ENCODE measurements around the gene CASKIN1. TPM values are rescaled to one million over a fixed set of nuclear protein-coding genes. Genes with fewer than 3 reads are reported as not detected.

Gene CASKIN1
- total and polyA plus RNA-seq, 4 donors: under 0.01 to 0.17 (median 0.09) TPM; not detected in 1

DNA sequence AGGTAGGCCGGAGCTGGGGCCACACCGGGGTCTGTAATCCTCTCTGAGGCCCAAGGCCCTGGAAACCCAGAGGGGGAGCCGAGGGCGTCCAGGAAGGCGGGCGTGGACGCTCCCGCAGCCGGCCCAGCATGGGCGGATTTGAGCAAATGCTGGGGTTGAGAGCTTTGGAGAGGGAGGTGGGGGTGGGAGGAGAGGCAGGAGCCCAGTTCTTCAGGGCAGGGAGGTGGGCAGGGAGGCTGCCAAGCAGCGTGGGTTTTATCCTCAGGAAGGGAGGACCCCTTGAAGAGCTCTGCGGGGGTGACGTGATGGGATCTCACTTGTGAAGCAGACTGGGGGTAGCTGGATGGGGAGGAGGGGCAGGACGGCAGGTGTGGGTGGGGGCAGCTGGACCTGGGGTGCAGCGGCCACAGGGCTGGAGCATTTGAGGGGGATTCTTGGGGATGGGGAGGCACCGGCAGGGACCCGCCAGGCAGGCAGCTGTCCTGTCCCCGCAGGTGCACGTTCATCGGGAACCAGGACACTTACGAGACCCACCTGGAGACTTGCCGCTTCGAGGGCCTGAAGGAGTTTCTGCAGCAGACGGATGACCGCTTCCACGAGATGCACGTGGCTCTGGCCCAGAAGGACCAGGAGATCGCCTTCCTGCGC is 23.6 kb downstream of the CASKIN1 start:
- H3K36me3 ChIP-seq (ENCODE audit: control insufficient read depth in 4 of 4, insufficient read depth in 3 of 4, low read depth in 1 of 4, low read length in 3 of 4): peaks cover 17 to 67% (median 33%) of the 10 kb centered on the region in 4 donors
- no peaks in the 10 kb centered on the region for H3K27me3 ChIP-seq (ENCODE audit: control insufficient read depth in 4 of 4, insufficient read depth in 4 of 4, low read length in 3 of 4)
- no peak for DNase-seq (ENCODE audit: low spot score)
- no peak overlapping the region for H3K27ac ChIP-seq (ENCODE audit: low read depth in 1 of 2, low read length in 2 of 2)
- H3K4me1 ChIP-seq (ENCODE audit: control insufficient read depth in 4 of 4, insufficient read depth in 4 of 4, low read length in 3 of 4): no peaks in the 10 kb centered on the region
- TF ChIP-seq JUND (IDR thresholded peaks at IDR 0.05): no peak
- TF ChIP-seq YY1 (IDR thresholded peaks at IDR 0.05): no peak
- no peak for TF ChIP-seq TAF1 (conservative IDR thresholded peaks at IDR 0.05)
- TF ChIP-seq HNF4G (IDR thresholded peaks at IDR 0.05): no peak
- no peak for TF ChIP-seq EGR1 (IDR thresholded peaks at IDR 0.05; ENCODE audit: low read depth in 2 of 2)
- no peak for TF ChIP-seq RXRA (IDR thresholded peaks at IDR 0.05)
- no peak for TF ChIP-seq FOXA2 (IDR thresholded peaks at IDR 0.05)
- TF ChIP-seq FOXA1 (IDR thresholded peaks at IDR 0.05): no peak
- no peak for TF ChIP-seq NR2F2 (IDR thresholded peaks at IDR 0.05)
- TF ChIP-seq SP1 (IDR thresholded peaks at IDR 0.05): no peak
- no peak for TF ChIP-seq RAD21 (IDR thresholded peaks at IDR 0.05)
- TF ChIP-seq, protein P1, sequence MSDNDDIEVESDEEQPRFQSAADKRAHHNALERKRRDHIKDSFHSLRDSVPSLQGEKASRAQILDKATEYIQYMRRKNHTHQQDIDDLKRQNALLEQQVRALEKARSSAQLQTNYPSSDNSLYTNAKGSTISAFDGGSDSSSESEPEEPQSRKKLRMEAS (IDR thresholded peaks at IDR 0.05): no peak
- H3K9ac ChIP-seq (ENCODE audit: low read depth in 1 of 2, low read length in 2 of 2): no peak overlapping the region
- 96% methylated on average over 29 of the region's 29 CpGs for WGBS
- no peaks in the 10 kb centered on the region for H3K9me3 ChIP-seq (ENCODE audit: control insufficient read depth in 4 of 4, low read length in 3 of 4)
- H3K4me3 ChIP-seq (ENCODE audit: low read depth in 1 of 3, low read length in 3 of 3): no peak overlapping the region

DNA sequence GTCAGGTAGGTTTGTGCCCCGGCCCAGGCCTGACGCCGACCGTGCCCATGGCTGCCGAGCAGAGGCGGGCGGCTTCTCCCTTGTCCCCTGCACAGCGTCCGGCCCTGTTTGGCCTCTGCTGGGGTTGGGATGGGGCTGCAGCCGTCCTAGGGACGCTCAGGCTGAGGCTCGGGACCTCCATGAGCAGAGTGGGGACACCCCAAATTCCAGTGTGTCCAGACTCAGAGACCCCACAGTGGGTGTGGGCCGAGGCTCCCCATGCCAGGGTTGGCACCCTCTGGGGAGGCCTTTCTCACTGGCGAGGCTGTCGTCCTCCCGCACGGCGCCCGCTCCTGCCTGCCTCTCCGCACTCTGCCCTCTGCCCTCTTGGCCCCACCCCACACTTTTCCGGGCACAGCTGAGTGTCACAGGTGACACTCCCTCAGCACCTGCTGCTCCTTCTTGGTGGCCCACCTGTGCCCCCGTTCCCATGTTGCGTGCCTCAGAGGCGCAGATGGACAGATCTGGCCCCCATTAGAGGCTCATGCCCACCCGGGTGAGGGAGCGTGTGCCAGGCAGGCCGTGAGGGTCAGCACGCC is 24.7 kb downstream of the CASKIN1 start:
- no peak for TF ChIP-seq FOXA1 (IDR thresholded peaks at IDR 0.05)
- no peak for TF ChIP-seq RAD21 (IDR thresholded peaks at IDR 0.05)
- TF ChIP-seq RXRA (IDR thresholded peaks at IDR 0.05): no peak
- TF ChIP-seq HNF4A (conservative IDR thresholded peaks at IDR 0.05): no peak
- TF ChIP-seq, protein P2, sequence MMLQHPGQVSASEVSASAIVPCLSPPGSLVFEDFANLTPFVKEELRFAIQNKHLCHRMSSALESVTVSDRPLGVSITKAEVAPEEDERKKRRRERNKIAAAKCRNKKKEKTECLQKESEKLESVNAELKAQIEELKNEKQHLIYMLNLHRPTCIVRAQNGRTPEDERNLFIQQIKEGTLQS (IDR thresholded peaks at IDR 0.05): no peak
- TF ChIP-seq HNF4G (IDR thresholded peaks at IDR 0.05): no peak
- TF ChIP-seq, protein P3, sequence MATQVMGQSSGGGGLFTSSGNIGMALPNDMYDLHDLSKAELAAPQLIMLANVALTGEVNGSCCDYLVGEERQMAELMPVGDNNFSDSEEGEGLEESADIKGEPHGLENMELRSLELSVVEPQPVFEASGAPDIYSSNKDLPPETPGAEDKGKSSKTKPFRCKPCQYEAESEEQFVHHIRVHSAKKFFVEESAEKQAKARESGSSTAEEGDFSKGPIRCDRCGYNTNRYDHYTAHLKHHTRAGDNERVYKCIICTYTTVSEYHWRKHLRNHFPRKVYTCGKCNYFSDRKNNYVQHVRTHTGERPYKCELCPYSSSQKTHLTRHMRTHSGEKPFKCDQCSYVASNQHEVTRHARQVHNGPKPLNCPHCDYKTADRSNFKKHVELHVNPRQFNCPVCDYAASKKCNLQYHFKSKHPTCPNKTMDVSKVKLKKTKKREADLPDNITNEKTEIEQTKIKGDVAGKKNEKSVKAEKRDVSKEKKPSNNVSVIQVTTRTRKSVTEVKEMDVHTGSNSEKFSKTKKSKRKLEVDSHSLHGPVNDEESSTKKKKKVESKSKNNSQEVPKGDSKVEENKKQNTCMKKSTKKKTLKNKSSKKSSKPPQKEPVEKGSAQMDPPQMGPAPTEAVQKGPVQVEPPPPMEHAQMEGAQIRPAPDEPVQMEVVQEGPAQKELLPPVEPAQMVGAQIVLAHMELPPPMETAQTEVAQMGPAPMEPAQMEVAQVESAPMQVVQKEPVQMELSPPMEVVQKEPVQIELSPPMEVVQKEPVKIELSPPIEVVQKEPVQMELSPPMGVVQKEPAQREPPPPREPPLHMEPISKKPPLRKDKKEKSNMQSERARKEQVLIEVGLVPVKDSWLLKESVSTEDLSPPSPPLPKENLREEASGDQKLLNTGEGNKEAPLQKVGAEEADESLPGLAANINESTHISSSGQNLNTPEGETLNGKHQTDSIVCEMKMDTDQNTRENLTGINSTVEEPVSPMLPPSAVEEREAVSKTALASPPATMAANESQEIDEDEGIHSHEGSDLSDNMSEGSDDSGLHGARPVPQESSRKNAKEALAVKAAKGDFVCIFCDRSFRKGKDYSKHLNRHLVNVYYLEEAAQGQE (IDR thresholded peaks at IDR 0.05): no peak
- TF ChIP-seq FOXA2 (IDR thresholded peaks at IDR 0.05): no peak
- no peak for TF ChIP-seq JUND (IDR thresholded peaks at IDR 0.05)
- TF ChIP-seq SP1 (IDR thresholded peaks at IDR 0.05): no peak
- TF ChIP-seq YY1 (IDR thresholded peaks at IDR 0.05): no peak
- TF ChIP-seq, protein P4, sequence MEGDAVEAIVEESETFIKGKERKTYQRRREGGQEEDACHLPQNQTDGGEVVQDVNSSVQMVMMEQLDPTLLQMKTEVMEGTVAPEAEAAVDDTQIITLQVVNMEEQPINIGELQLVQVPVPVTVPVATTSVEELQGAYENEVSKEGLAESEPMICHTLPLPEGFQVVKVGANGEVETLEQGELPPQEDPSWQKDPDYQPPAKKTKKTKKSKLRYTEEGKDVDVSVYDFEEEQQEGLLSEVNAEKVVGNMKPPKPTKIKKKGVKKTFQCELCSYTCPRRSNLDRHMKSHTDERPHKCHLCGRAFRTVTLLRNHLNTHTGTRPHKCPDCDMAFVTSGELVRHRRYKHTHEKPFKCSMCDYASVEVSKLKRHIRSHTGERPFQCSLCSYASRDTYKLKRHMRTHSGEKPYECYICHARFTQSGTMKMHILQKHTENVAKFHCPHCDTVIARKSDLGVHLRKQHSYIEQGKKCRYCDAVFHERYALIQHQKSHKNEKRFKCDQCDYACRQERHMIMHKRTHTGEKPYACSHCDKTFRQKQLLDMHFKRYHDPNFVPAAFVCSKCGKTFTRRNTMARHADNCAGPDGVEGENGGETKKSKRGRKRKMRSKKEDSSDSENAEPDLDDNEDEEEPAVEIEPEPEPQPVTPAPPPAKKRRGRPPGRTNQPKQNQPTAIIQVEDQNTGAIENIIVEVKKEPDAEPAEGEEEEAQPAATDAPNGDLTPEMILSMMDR (IDR thresholded peaks at IDR 0.05; ENCODE audit: low read depth, low read length, missing input control): no peak
- no peak for TF ChIP-seq GABPA (IDR thresholded peaks at IDR 0.05 in 1 of 2, conservative IDR thresholded peaks at IDR 0.05 in 1 of 2)
- Histone ChIP-seq H3K36me3 (ENCODE audit: control insufficient read depth in 4 of 4, insufficient read depth in 3 of 4, low read depth in 1 of 4, low read length in 3 of 4) (peaks cover 17 to 62% (median 29%) of the 10 kb centered on the region in 4 donors), H3K9ac (ENCODE audit: low read depth in 1 of 2, low read length in 2 of 2) (no peak overlapping the region), H3K4me1 (ENCODE audit: control insufficient read depth in 4 of 4, insufficient read depth in 4 of 4, low read length in 3 of 4) (peaks cover 1 to 10% (median 7%) of the 10 kb centered on the region in 4 donors), H3K4me3 (ENCODE audit: low read depth in 1 of 3, low read length in 3 of 3) (no peak overlapping the region), H3K9me3 (ENCODE audit: control insufficient read depth in 4 of 4, low read length in 3 of 4) (no peaks in the 10 kb centered on the region), H3K27me3 (ENCODE audit: control insufficient read depth in 4 of 4, insufficient read depth in 4 of 4, low read length in 3 of 4) (no peaks in the 10 kb centered on the region), H3K27ac (ENCODE audit: low read depth in 1 of 2, low read length in 2 of 2) (no peak overlapping the region)
- WGBS: 93% methylated on average over 28 of the region's 28 CpGs
- DNase-seq (ENCODE audit: low spot score): no peak
